Measurements from ENCODE around the gene ADRA2B.

Gene ADRA2B

GRCh38 chr2:96113367-96113677, 3.0 kb downstream of the ADRA2B start:
- no peak for FAIRE-seq
- no peak for DNase-seq (ENCODE audit: insufficient read length, low spot score)
- no peak for TF ChIP-seq POLR2A (IDR thresholded peaks at IDR 0.05; ENCODE audit: low read depth, low read length)

- no peak for TF ChIP-seq POLR2A (IDR thresholded peaks at IDR 0.05; ENCODE audit: low read depth, low read length)
- DNase-seq (ENCODE audit: insufficient read length, low spot score) (no peak), FAIRE-seq (no peak)
Measured at GRCh38 chr2:96112501-96113366, 3.6 kb downstream of the ADRA2B start.

- FAIRE-seq (no peak), DNase-seq (ENCODE audit: insufficient read length, low spot score) (no peak)
- no peak for TF ChIP-seq POLR2A (IDR thresholded peaks at IDR 0.05; ENCODE audit: low read depth, low read length)
Measured at GRCh38 chr2:96111823-96112500, 4.4 kb downstream of the ADRA2B start.

- FAIRE-seq: no peak
- TF ChIP-seq POLR2A (IDR thresholded peaks at IDR 0.05; ENCODE audit: low read depth, low read length): no peak
- no peak for DNase-seq (ENCODE audit: insufficient read length, low spot score)
Measured at GRCh38 chr2:96111257-96111640, 5.1 kb downstream of the ADRA2B start.

- FAIRE-seq (no peak), DNase-seq (ENCODE audit: insufficient read length, low spot score) (no peak)
- TF ChIP-seq POLR2A (IDR thresholded peaks at IDR 0.05; ENCODE audit: low read depth, low read length): no peak
Measured at GRCh38 chr2:96110621-96111256, 5.6 kb downstream of the ADRA2B start.

GRCh38 chr2:96109931-96110511, 6.3 kb downstream of the ADRA2B start:
- DNase-seq (ENCODE audit: insufficient read length, low spot score) (no peak), FAIRE-seq (no peak)

GRCh38 chr2:96109361-96109680, 7.0 kb downstream of the ADRA2B start:
- no peak for FAIRE-seq
- no peak for DNase-seq (ENCODE audit: insufficient read length, low spot score)
- no peak for TF ChIP-seq POLR2A (IDR thresholded peaks at IDR 0.05; ENCODE audit: low read depth, low read length)

More at GRCh38 chr2:96109931-96110511, 6.3 kb downstream of the ADRA2B start:
- TF ChIP-seq POLR2A (IDR thresholded peaks at IDR 0.05; ENCODE audit: low read depth, low read length): no peak

- no peak for DNase-seq (ENCODE audit: insufficient read length, low spot score)
- TF ChIP-seq POLR2A (IDR thresholded peaks at IDR 0.05; ENCODE audit: low read depth, low read length): no peak
- FAIRE-seq: no peak
Measured at GRCh38 chr2:96108541-96109360, 7.6 kb downstream of the ADRA2B start.

GRCh38 chr2:96108151-96108540, 8.2 kb downstream of the ADRA2B start:
- DNase-seq (ENCODE audit: insufficient read length, low spot score) (no peak), FAIRE-seq (no peak)
- TF ChIP-seq POLR2A (IDR thresholded peaks at IDR 0.05; ENCODE audit: low read depth, low read length): no peak

GRCh38 chr2:96107708-96108065, 8.7 kb downstream of the ADRA2B start:
- no peak for TF ChIP-seq POLR2A (IDR thresholded peaks at IDR 0.05; ENCODE audit: low read depth, low read length)
- DNase-seq (ENCODE audit: insufficient read length, low spot score): no peak
- no peak for FAIRE-seq

- TF ChIP-seq POLR2A (IDR thresholded peaks at IDR 0.05; ENCODE audit: low read depth, low read length): no peak
- FAIRE-seq (no peak), DNase-seq (ENCODE audit: insufficient read length, low spot score) (no peak)
Measured at GRCh38 chr2:96106991-96107707, 9.2 kb downstream of the ADRA2B start.

GRCh38 chr2:96105994-96106715, 10.2 kb downstream of the ADRA2B start:
- no peak for TF ChIP-seq POLR2A (IDR thresholded peaks at IDR 0.05; ENCODE audit: low read depth, low read length)
- FAIRE-seq (no peak), DNase-seq (ENCODE audit: insufficient read length, low spot score) (no peak)

All from H54 (cell line).